ENCODE measurements around the gene HS6ST2. TPM values are rescaled to one million over a fixed set of nuclear protein-coding genes. Genes with fewer than 3 reads are reported as not detected.

The HS6ST2 gene
- total and polyA plus RNA-seq, 9 of the 15 experiments (the other 6 are each of a cell fraction or from before 2014, with no cell fraction given), result not detected

GRCh38 chrX:133005042-133005441 is 46.6 kb upstream of the HS6ST2 start (continued):
- 0 out of 2 replicates have a peak, but pooled peaks have one; percentile 17 for TF ChIP-seq REST (IDR thresholded peaks at IDR 0.05; ENCODE audit: borderline replicate concordance)
- no peak for TF ChIP-seq REST (CRISPR knock-in tag; IDR thresholded peaks at IDR 0.05; ENCODE audit: low read depth)
- TF ChIP-seq THRAP3 (IDR thresholded peaks at IDR 0.05; ENCODE audit: borderline replicate concordance), result no peak
- no peak for TF ChIP-seq DNMT1 (IDR thresholded peaks at IDR 0.05)
- TF ChIP-seq RAD21 (CRISPR knock-in tag; conservative IDR thresholded peaks at IDR 0.05 in 1 of 2, IDR thresholded peaks at IDR 0.05 in 1 of 2), result peak; percentile 22 to 51; a peak in 3 of 4 replicates
- no peak for TF ChIP-seq TOE1 (IDR thresholded peaks at IDR 0.05; ENCODE audit: borderline replicate concordance)
- no peak for TF ChIP-seq TOE1 (CRISPR knock-in tag; IDR thresholded peaks at IDR 0.05; ENCODE audit: borderline replicate concordance, low read depth)
- no peak for TF ChIP-seq PRPF4 (IDR thresholded peaks at IDR 0.05; ENCODE audit: insufficient read depth, low read depth, low read length, poor library complexity, severe bottlenecking)

Measured in K562 (cell line).